HG03442 (cell line): ENCODE results near the gene SPHKAP.
"Not testable (repeated sequence)": the region's sequence is repeated elsewhere in the genome, so short reads cannot be mapped to it uniquely, and the experiment has no call there.

Source experiments
- ATAC-seq: cut with Tn5 transposase; IDR thresholded peaks from one replicate; pipeline ENCODE4 v1.9.1; 2021; ENCODE audit warnings: mild to moderate bottlenecking, moderate library complexity; ENCODE audit not compliant: unreplicated experiment

Gene SPHKAP, protein sequence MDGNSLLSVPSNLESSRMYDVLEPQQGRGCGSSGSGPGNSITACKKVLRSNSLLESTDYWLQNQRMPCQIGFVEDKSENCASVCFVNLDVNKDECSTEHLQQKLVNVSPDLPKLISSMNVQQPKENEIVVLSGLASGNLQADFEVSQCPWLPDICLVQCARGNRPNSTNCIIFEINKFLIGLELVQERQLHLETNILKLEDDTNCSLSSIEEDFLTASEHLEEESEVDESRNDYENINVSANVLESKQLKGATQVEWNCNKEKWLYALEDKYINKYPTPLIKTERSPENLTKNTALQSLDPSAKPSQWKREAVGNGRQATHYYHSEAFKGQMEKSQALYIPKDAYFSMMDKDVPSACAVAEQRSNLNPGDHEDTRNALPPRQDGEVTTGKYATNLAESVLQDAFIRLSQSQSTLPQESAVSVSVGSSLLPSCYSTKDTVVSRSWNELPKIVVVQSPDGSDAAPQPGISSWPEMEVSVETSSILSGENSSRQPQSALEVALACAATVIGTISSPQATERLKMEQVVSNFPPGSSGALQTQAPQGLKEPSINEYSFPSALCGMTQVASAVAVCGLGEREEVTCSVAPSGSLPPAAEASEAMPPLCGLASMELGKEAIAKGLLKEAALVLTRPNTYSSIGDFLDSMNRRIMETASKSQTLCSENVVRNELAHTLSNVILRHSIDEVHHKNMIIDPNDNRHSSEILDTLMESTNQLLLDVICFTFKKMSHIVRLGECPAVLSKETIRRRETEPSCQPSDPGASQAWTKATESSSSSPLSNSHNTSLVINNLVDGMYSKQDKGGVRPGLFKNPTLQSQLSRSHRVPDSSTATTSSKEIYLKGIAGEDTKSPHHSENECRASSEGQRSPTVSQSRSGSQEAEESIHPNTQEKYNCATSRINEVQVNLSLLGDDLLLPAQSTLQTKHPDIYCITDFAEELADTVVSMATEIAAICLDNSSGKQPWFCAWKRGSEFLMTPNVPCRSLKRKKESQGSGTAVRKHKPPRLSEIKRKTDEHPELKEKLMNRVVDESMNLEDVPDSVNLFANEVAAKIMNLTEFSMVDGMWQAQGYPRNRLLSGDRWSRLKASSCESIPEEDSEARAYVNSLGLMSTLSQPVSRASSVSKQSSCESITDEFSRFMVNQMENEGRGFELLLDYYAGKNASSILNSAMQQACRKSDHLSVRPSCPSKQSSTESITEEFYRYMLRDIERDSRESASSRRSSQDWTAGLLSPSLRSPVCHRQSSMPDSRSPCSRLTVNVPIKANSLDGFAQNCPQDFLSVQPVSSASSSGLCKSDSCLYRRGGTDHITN (N-terminal part only)

DNA sequence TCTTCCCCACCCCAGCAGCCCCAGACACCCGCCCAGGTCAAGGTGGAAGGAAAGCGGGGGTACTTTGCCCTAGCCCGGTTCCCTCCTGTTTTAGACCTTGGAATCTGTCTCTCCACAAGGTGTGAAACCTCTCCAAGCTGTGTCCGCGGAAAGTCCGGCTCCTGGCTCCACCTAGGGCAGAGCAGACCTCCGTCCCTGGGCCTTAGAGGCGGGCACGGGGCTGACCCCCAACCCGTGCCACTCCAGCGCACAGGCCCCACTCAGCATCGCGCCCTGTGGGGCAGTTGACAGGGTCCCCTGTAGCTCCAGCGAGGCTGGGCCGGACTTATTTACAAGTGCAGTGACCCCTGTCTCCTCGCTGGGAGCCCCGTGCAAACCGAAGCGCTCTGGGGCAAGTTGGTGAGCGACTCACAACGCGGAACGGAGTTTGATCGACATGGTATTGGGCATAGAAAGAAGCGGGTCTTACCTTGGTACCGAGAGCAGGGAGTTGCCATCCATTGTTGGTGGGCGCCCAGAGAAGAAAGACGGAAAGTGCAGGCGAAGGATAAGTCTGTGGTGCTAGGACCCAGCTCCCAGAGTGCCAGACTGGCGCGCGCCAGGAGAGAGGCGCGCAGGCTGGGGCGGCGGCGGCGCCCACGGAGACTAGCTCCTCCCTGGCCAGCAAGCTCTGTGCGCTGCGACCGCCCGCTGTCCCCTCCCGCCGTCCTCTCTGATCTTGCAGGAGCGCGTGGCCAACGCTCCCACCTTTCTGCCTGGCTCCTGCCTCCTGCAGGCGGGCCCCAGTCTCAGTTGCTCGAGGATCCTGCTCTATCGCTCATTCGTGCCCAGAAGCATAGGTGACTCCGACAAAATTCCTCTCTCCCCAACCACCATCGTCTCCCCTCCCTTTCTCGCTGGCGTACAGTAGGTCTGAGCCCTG, at the start of gene SPHKAP:
Gene SPHKAP (minus strand): TSS at position 590 of the 922 bp plus-strand sequence. CDS start 89 bp downstream, at position 501.
- no peak for ATAC-seq

DNA sequence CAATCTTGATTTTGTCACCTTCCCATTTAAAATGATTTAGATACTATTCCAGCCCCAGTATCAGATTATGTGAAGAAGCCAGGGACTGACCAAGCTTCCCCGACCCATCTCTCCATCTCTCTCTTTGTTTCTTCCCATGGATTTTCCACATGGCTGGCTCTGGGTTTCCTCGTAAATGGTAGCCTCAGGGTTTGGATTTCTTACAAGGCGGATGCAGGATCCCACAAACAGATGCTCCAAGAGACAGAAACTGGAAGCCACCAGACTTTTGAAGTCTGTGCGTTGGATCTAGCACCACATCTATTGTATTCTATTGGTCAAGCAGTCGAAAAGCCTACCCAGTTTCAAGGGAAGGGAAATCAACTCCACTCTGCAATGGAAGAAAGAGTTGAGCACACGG, 46.0 kb upstream of the SPHKAP start:
- ATAC-seq = no peak

DNA sequence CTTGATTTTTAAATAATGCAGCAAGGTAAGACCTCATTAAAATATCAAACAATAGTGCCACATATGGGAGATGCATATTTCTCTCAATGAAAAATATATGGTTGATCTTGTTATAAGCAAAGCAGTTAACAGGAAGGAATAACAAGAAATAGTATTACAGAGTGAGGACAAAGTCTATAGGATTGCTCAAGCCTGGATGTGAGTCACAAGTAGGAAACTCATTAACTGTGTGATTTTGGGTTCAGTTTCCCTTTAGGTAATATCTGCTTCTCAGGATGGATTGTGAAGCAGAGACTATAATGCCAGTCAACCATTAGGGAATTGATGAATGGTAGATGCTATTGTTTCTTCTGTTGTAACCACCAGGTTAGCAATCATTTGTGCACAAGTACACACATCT, 42.9 kb upstream of the SPHKAP start:
- no peak for ATAC-seq

DNA sequence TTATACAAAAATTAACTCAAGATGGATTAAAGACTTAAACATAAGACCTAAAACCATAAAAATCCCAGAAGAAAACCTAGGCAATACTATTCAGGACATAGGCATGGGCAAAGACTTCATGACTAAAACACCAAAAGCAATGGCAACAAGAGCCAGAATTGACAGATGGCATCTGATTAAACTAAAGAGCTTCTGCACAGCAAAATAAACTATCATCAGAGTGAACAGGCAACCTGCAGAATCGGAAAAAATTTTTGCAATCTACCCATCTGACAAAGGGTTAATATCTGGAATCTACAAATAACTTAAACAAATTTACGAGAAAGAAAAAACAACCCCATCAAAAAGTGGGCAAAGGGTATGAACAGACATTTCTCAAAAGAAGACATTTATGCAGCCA, 37.1 kb upstream of the SPHKAP start:
- not testable (repeated sequence) for ATAC-seq

DNA sequence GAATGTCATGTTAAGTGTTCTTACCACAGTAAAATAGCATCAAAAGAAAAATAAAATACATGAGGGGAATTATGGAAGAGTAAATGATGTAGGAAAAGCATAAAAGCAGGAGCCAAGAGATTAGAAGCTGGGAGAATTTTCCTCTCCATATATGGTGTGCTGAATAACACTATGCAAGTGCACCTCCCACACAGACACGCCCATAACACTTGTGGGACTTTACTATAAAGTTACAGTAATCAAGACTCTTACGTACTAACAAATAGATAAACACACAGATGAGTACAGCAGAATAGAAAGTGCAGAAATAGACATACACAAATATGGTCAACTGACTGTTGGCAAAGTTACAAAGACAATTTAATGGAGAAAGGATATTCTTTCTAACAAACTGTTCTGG, 16.0 kb upstream of the SPHKAP start:
- no peak for ATAC-seq

DNA sequence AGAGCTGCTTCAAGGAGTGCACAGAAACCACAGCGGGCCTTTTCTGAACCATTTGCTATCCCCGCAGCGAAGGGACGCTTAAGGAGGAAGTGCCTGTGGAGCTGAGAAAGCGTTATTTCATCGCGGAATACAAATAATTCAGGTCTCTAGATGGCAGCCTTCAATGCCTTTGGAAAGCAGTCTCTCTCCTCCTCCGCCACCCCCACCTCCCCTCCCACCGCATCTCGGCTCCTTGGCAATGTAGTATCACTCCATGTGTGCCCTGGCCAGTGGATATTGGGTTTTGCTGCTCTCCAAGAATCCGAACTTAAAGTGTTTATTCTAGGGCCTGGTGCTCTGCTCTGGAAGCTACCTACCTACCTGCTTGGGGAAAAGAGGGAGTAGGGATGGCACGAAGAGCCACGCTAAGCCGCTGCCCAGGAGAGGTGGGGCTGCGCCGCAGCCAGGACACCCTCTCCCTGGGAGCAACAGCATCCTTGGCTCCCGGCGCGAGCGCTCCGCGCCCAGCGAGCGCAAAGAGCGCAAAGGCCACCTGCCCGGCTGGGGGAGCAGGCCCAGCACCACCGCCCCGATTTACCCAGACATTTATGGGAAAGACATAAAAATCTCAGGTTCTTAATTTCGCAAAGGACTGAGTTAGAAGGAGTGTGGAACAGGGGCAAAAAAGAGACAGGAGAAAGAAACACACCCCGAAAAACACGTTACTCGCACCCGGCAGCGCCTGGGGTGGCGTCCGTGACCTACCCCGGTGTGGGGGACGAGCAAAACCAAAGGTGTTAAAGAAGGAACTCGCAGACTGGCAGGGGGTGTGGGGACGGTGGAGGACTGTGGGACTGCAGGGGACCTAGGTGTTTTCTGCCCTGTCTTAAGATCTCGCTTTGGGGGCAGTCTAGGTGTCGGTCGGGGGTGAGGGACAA, 1.0 kb downstream of the SPHKAP start:
- ATAC-seq = no peak

DNA sequence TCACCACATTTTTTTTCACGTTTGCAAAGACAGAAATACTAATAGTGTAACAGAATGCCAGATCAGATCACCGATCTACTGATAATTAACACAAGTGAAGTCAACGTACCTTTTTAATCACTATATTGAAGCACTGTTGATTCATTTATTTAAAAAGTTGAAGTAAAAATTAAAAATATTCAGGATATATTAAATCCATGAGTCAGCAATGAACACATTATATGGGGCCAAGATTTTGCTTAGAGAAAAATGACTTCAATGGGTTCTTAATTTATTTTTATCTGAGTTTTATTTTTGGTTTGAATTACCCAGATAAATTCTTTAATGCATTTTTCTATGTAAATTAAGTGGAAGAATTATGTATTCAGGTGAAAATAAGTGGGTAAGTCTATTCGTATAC, 14.2 kb downstream of the SPHKAP start:
- no peak for ATAC-seq

DNA sequence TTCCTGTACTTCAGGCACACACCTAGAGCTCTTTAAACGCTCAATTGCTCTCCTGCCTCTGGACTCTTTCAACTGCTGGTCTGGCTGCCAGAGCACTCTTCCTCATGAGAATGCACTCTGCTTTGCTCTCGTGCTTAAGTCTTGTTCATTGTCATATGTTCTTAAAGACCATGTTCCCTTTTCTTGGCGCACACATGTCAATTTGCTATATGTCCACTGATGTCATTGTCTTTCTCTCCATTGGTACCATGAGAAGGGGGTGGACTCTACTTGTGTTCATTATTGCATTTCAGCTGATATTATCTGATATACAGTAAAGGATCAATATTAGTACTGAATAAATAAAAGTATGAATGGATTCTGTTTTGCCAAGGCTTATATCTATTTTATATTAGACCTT, 16.8 kb downstream of the SPHKAP start:
- ATAC-seq = no peak

DNA sequence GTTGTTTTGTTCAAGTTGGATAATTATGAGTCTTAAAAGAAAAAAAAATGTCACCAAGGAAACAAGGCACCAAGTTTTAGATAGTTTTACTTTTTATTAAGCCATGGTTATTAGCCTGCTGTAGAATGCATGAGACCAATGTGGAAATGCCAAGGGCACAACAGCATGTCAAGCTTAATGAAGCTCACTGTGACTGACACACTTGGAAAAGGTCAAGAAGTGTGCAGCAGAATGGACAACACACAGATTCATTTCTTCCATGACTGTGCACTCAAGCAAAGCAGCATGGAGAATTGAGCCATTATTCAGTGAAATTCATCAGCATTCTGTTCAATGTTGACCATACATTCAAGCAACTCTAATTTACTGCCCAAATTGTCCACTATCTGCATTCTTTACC, 23.6 kb downstream of the SPHKAP start:
- ATAC-seq = no peak

DNA sequence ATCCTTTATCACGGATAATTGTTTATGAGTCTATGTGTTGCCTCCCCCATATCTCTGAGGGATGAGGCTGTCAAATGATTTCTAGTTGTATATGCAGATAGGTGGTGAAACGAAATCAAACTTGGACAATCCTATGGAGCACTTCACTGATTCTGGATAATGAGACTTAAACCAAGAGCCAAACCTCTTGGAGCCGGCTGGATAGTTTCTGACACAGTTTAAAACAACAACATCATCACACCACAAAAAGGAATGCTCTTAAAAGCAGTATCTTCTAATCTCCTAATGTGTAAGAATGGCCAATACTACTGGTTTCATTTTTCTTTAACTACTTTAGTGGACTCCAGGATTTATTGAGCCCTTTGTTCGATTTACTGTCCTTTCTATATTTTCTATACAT, 36.5 kb downstream of the SPHKAP start:
- ATAC-seq = no peak

DNA sequence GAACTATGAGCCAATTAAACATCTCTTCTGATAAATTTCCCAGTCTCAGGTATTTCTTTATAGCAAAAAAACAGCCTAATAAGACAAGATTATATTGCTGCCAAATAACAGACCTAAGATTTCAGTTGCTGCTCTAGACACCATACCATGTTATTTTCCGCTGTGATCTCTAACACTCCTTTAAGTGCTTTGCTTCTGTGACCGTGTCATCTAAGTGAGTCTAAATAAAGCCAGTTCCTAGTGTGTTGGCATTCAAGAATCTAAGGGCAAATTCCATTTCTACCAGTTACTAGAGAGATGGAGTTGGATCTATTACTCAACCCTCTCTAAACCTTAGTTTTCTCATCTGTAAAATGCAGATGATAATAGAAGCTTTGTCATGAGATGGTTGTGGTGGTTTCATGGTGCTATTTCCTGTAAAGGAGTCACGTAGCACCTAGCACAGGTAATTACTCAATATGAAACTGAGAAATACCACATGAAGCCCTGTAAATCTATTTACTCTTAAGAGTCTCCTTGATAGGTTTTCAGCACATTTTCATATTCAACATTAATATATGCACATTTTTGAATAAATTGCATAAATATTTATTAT, 40.5 kb downstream of the SPHKAP start:
- ATAC-seq = peak; percentile 96

DNA sequence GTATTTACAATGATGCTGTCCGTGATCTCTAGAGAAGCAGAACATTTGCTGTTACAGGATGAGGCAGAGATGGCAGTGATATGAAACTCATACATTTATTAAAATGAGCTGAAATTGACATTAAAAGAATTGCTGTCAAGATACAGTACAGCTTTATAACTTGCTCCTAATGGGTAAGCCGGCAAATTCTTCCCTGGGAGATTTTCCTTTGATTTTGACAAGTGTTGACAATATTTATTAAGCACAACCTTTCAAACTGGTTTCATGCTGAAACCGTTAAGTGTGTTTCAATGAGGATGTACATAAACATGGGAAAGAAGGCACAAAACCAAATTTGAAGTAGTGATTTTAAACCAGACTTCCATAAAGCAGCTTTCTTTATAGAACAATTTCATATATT, 45.5 kb downstream of the SPHKAP start:
- no peak for ATAC-seq

DNA sequence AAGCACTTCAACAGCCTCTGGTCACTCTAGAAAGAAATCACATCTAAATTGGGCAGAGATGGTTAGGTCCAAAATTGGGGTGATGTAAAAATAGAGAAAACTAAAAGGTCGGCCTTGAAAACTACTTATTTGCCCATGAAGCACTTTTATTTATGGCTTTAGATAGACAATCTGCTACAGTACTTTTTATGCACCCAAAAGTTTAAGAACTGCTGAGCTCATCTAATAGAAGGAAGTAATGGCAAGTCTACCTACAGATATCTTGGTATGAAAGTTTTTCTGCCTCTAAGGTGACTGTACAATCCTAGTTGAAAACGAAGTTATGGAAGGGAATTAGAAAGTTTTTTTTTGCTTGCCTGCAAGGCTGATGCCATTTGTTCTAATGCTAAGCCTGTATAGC, 46.2 kb downstream of the SPHKAP start:
- no peak for ATAC-seq

DNA sequence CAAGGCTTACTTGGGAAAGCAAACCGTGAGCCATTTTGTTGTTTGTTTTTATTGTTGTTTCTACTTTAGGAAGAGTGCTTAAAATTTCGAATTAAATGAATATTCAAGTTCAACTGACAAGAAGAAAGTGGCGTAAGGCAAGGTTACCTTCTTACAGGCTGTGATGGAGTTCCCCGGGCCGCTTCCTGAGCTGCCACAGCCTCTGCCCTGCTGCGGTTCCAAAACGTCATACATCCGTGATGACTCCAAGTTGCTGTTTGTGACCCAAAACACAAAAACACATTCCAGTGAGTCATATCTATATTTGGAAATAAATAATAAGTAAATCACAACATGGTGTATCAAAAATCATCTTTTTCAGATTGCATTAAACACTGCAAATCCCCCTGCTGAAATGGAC, 49.7 kb downstream of the SPHKAP start:
- ATAC-seq = peak; percentile 67

DNA sequence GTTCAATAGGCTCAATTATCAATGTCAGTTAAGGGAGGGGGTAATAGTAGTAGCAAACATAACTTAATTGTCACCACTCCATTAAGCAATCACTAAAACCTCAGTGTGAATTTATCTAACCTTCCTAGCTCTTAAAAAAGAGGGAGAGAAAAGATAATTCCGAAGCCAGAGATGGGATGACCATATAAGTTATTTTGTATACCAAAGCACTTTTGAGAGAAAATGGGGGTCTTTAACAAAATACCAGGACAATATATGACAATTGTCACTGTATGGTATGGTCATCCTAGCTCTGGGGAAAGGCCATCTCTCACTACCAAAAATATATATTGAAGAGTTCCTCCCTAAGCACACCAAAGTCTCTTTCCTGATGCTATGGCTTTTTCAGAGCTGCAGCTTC, 55.1 kb downstream of the SPHKAP start:
- ATAC-seq = no peak

DNA sequence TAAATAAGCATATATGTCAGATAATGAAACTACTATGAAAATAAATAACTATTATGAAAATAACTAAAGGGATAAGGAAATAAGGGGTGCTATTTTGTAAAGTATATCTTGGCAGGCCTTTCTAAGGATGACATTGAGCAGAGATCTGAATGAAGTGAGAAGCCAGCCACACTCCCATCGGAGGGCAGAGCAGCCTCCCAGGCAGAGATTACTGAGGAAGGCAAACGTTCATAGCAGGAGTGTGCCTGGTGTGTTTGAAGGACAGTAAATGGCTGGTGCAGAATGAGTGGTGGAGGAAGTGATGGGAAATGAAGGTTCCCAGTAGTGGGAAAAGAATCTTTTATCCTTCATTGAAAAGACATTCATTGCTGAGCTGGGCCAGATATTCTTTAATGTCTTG, 62.5 kb downstream of the SPHKAP start:
- no peak for ATAC-seq

DNA sequence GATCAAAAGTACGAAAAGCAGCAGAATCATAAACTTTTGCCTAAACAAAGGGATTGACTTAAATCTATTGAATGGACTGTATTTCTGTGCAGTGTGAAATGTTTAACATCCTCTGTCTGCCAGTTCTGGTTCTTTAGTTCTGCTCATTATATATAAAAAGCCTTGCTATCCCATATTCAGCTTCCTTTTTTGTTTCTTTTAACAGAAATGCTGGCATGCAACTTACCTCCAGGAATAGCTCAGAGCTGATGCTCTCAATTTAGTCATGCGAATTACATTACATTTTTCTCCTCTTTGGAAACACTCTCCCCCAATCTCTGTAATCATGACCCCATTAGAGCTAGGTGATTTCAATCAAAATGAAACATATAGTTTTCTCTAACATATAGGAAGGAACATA, 73.6 kb downstream of the SPHKAP start:
- no peak for ATAC-seq

DNA sequence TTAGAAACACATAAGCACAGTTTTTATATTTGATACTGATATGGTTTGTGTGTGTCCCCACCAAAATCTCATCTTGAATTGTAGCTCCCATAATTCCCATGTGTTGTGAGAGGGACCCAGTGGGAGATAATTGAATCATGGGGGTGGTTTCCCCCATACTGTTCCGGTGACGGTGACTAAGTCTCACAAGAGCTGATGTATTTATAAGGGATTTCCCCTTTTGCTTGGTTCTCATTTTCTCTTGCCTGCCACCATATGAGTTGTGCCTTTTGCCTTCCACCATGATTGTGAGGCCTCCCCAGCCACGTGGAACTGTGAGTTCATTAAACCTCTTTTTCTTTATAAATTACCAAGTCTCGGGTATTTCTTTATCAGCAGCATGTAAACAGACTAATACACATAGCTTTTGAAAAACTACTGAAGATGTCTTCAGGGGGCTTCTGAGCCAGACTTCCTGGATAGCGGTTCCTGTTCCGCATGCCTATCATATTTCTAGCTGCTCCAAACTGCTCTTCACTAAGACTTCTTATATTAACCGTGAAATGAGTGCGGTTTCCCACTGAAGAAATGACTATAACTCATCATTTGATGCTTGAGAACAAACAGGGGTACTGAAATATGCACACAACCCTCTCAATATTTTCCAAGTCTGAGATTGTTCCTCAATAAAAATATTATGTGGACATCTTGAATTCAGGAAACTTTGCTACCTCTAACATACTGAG, 75.8 kb downstream of the SPHKAP start:
- no peak for ATAC-seq
